PFSK-1 (cell line): ENCODE measurements around the gene TRIM44.

Experiments used
- FOXP2 ChIP-seq: optimal IDR thresholded peaks from 2 replicates; pipeline ENCODE3; 2011; ENCODE audit warnings: borderline replicate concordance, control low read depth, inconsistent platforms; ENCODE audit not compliant: insufficient read depth; ENCODE audit errors: extremely low read length, extremely low read depth
- POLR2AphosphoS5 ChIP-seq: IDR thresholded peaks from 2 replicates; pipeline ENCODE4 v1.6.1; 2012; ENCODE audit warnings: low read depth, mild to moderate bottlenecking, control low read depth, low read length, moderate library complexity
- SIN3A ChIP-seq: IDR thresholded peaks from 2 replicates; pipeline ENCODE4 v1.6.1; 2012; ENCODE audit warnings: mild to moderate bottlenecking, low read length, moderate library complexity, borderline replicate concordance; ENCODE audit not compliant: insufficient read depth
- TAF1 ChIP-seq: IDR thresholded peaks from 2 replicates; pipeline ENCODE4 v1.6.1; 2012; ENCODE audit warnings: low read length, control low read depth, borderline replicate concordance; ENCODE audit not compliant: insufficient read depth
- TF ChIP-seq, protein P1 (sequence below), 2 experiments: IDR thresholded peaks; 2 replicates each; pipeline versions ENCODE4 v1.6.1 to v1.8.0; 2011 to 2012; ENCODE audit warnings: low read depth in 2 of 2, low read length in 2 of 2, control low read depth in 1 of 2, inconsistent platforms in 1 of 2, mild to moderate bottlenecking in 1 of 2, moderate library complexity in 1 of 2; ENCODE audit not compliant: insufficient read depth in 1 of 2

Gene TRIM44

DNA sequence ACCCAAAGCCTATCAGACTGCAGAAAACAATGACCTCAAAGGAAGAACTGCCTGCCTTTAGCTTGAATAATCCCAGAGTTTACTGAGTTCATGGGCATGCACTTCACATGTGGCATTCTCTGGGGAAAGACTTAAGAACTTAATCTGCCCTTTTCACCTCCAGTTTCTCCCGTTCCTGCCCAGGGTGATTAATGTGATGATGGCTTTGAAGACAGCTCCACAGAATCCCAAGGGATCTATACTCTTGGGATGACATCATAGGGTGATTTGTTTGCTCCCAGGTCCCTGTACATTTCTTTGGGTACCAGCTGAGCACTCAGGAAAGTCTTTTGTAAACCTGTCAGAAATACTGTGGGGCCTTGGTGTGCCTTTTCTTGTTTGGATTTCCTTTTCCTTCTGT, 30.3 kb upstream of the TRIM44 start:
- TF ChIP-seq POLR2AphosphoS5 (no peak), TAF1 (no peak), FOXP2 (no peak), SIN3A (no peak)
- TF ChIP-seq, protein P1, sequence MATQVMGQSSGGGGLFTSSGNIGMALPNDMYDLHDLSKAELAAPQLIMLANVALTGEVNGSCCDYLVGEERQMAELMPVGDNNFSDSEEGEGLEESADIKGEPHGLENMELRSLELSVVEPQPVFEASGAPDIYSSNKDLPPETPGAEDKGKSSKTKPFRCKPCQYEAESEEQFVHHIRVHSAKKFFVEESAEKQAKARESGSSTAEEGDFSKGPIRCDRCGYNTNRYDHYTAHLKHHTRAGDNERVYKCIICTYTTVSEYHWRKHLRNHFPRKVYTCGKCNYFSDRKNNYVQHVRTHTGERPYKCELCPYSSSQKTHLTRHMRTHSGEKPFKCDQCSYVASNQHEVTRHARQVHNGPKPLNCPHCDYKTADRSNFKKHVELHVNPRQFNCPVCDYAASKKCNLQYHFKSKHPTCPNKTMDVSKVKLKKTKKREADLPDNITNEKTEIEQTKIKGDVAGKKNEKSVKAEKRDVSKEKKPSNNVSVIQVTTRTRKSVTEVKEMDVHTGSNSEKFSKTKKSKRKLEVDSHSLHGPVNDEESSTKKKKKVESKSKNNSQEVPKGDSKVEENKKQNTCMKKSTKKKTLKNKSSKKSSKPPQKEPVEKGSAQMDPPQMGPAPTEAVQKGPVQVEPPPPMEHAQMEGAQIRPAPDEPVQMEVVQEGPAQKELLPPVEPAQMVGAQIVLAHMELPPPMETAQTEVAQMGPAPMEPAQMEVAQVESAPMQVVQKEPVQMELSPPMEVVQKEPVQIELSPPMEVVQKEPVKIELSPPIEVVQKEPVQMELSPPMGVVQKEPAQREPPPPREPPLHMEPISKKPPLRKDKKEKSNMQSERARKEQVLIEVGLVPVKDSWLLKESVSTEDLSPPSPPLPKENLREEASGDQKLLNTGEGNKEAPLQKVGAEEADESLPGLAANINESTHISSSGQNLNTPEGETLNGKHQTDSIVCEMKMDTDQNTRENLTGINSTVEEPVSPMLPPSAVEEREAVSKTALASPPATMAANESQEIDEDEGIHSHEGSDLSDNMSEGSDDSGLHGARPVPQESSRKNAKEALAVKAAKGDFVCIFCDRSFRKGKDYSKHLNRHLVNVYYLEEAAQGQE (IDR thresholded peaks at IDR 0.05; ENCODE audit: insufficient read depth in 1 of 2, low read depth in 2 of 2, low read length in 2 of 2), result no peak

DNA sequence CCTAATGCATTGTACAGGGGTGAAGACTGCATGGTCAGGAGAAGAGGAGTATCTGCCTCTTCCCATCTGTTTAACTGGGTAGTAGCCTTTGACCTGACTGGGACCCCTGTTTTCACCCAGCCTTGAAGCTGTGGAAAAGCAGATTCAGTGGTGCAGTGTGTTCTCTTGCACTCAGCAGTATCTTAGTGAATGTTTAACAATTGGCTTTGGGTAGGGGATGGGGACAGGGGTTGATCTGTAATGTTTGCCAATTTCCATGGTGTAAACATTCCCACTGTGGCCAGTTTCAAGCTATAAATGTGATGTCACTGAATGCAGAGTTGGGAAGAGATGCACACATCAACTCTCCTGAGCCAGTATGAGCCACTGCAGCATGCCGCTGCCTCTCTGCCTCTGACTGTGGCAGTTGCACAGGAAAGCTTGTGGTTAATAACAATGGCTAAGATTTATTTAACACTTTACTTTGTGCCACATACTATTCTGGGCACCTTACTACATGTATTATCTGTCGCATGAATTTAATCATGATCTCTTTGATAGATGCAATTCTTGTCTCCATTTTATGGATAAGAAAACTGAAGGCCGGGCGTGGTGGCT, 28.6 kb upstream of the TRIM44 start:
- no peak for TF ChIP-seq TAF1
- TF ChIP-seq, protein P1 (IDR thresholded peaks at IDR 0.05; ENCODE audit: insufficient read depth in 1 of 2, low read depth in 2 of 2, low read length in 2 of 2), result no peak
- TF ChIP-seq POLR2AphosphoS5, result no peak
- TF ChIP-seq SIN3A, result no peak
- no peak for TF ChIP-seq FOXP2

DNA sequence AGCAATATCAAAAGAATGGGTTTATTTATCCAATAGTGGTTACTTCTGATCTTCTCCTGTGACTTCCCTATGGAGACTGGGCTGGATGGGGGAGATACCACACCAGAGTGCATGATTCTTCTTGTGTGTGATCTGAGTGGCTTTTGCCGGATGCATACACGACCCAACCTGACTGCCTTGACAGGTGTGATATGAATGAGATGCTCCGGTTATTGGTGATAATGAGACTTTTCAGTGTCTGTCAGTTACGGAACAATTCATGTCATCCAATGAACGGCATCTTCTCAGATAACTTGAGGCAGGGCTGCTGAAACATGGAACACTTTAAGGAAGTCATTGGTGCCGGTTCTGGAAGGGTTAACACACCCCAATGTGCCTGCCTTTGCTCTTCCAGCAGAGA, 26.6 kb upstream of the TRIM44 start:
- TF ChIP-seq POLR2AphosphoS5, result no peak
- TF ChIP-seq FOXP2, result no peak
- TF ChIP-seq SIN3A, result no peak
- TF ChIP-seq, protein P1 (IDR thresholded peaks at IDR 0.05; ENCODE audit: insufficient read depth in 1 of 2, low read depth in 2 of 2, low read length in 2 of 2), result no peak
- no peak for TF ChIP-seq TAF1

DNA sequence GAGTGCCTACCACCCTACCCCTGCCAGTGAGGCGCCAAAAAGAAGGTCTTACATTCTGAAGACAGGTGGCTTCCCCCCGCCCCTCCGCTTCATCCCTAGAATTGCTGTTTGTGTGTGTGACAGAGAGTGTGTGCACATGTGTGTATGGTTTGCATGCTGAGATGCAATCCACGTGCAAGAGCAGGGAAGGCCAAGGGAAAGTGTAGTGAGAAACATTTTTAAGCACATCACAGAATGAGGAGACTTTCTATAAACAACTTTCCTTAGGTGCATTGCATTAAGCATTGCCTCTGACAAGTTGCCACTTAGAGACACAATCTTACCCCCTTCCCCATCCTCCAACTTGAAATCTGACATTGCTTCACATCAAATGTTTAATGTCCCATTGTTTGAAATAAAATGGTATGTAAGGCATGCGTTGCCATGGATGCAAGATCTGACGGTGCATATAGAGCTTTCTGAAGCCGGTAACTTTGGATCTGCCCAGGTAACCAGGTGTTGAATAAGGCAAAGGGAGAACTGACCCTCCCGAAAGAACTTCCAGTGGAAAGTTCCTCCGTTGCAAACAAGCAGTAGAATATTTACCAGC, 22.9 kb upstream of the TRIM44 start:
- TF ChIP-seq SIN3A, result no peak
- no peak for TF ChIP-seq POLR2AphosphoS5
- TF ChIP-seq, protein P1 (IDR thresholded peaks at IDR 0.05; ENCODE audit: insufficient read depth in 1 of 2, low read depth in 2 of 2, low read length in 2 of 2), result no peak
- TF ChIP-seq TAF1, result no peak
- TF ChIP-seq FOXP2, result no peak
